Kidney (tissue), 14 donors: Measurements from ENCODE around the gene STX17. TPM values are rescaled to one million over a fixed set of nuclear protein-coding genes. Genes with fewer than 3 reads are reported as not detected.
A peak's percentile ranks its signal among the peaks of the same experiment; 100 is the strongest.

ENCODE experiments used
- DNase-seq, 5 donors: peaks; one replicate each; pipeline ENCODE4 v3.0.0-alpha.2; 2013 to 2020
- FAIRE-seq: peaks from 2 replicates; lab custom pipeline; 2012; peaks lifted over from hg19 to GRCh38; lab: Jason Lieb, UNC
- H3K27ac ChIP-seq, 2 donors: one replicate each; pipeline ENCODE4 v1.7.0; 2013; ENCODE audit warnings: low read depth in 2 of 2, low read length in 2 of 2, inconsistent platforms in 1 of 2
- H3K27me3 ChIP-seq: one replicate; pipeline ENCODE4 v1.7.1; 2013; ENCODE audit warnings: low read length, inconsistent platforms; ENCODE audit not compliant: control insufficient read depth, insufficient read depth
- H3K36me3 ChIP-seq, 3 donors: one replicate each; pipeline versions ENCODE4 v1.7.0 to v1.7.1; 2013; ENCODE audit warnings: low read length in 3 of 3, control low read depth in 1 of 3, inconsistent platforms in 1 of 3; ENCODE audit not compliant: insufficient read depth in 3 of 3, control insufficient read depth in 2 of 3
- H3K4me1 ChIP-seq, 3 donors: one replicate each; pipeline versions ENCODE4 v1.7.0 to v1.7.1; 2013; ENCODE audit warnings: low read length in 3 of 3, inconsistent platforms in 1 of 3, low read depth in 1 of 3; ENCODE audit not compliant: control insufficient read depth in 2 of 3, insufficient read depth in 2 of 3
- H3K4me3 ChIP-seq, 3 donors: one replicate each; pipeline versions ENCODE4 v1.7.0 to v1.8.1; 2013; ENCODE audit warnings: low read length in 3 of 3, control low read depth in 1 of 3, inconsistent platforms in 1 of 3
- H3K9ac ChIP-seq, 3 donors: one replicate each; pipeline versions ENCODE4 v1.7.0 to v1.7.1; 2013; ENCODE audit warnings: low read length in 3 of 3, control low read depth in 1 of 3, inconsistent platforms in 1 of 3
- H3K9me3 ChIP-seq, 3 donors: one replicate each; pipeline versions ENCODE4 v1.7.0 to v1.7.1; 2013; ENCODE audit warnings: low read length in 3 of 3, control low read depth in 1 of 3, inconsistent platforms in 1 of 3; ENCODE audit not compliant: control insufficient read depth in 2 of 3, insufficient read depth in 1 of 3
- intact Hi-C: fragments of 100-400 bp; cut with DNase I; formaldehyde crosslinking; loops from one replicate; pipeline ENCODE4 v1.11.1; 2022
- polyA plus RNA-seq: library from polyadenylated mRNA; stranded (reverse); fragments of 350-450 nt; fragmentation: Illumina TruSeq; extraction: RNeasy Lipid Tissue Mini Kit (QIAGEN cat#74804); gene quantifications from one replicate; pipeline ENCODE4 v1.2.3, GENCODE V29; 2014; ENCODE audit warnings: low read depth, low replicate concordance; ENCODE audit not compliant: insufficient read depth
- total RNA-seq: library from RNA; stranded (reverse); fragmentation: NEBNext Ultra II Directional; extraction: Animal tissue kit (Norgen Biotek cat#: 25700); gene quantifications from one replicate; pipeline ENCODE4 v1.2.1, GENCODE V29; 2021
- TF ChIP-seq, protein P1 (sequence below): IDR thresholded peaks from 3 replicates; pipeline ENCODE4 v1.5.1; 2012; ENCODE audit warnings: mild to moderate bottlenecking, moderate library complexity, borderline replicate concordance; ENCODE audit not compliant: insufficient read depth; ENCODE audit errors: extremely low read depth
- donor health status: control.
- donor health status: control.
- donor health status: control.
- donor health status: control.
- donor health status: control.
- donor health status: DM: yes; HTN: yes; CAD: no.
- donor health status: Normal renal cell carcinoma (clear cell type).

The STX17 gene
- total and polyA plus RNA-seq, 2 donors from 2014 or later = 5.2 to 39.7 TPM

GRCh38 chr9:99859243-99859980 is 47.0 kb upstream of the STX17 start:
- Histone ChIP-seq H3K9ac (no peak overlapping the region), H3K4me1 (no peaks in the 10 kb centered on the region), H3K9me3 (no peaks in the 10 kb centered on the region), H3K36me3 (no peaks in the 10 kb centered on the region), H3K4me3 (no peak overlapping the region), H3K27ac (no peak overlapping the region), H3K27me3 (no peaks in the 10 kb centered on the region)
- intact Hi-C loops = no loop called here
- FAIRE-seq = no peak
- no peak for DNase-seq
- TF ChIP-seq, protein P1, sequence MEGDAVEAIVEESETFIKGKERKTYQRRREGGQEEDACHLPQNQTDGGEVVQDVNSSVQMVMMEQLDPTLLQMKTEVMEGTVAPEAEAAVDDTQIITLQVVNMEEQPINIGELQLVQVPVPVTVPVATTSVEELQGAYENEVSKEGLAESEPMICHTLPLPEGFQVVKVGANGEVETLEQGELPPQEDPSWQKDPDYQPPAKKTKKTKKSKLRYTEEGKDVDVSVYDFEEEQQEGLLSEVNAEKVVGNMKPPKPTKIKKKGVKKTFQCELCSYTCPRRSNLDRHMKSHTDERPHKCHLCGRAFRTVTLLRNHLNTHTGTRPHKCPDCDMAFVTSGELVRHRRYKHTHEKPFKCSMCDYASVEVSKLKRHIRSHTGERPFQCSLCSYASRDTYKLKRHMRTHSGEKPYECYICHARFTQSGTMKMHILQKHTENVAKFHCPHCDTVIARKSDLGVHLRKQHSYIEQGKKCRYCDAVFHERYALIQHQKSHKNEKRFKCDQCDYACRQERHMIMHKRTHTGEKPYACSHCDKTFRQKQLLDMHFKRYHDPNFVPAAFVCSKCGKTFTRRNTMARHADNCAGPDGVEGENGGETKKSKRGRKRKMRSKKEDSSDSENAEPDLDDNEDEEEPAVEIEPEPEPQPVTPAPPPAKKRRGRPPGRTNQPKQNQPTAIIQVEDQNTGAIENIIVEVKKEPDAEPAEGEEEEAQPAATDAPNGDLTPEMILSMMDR = no peak

GRCh38 chr9:99860266-99860665 is 46.2 kb upstream of the STX17 start:
- Histone ChIP-seq H3K27me3 (no peaks in the 10 kb centered on the region), H3K36me3 (no peaks in the 10 kb centered on the region), H3K9me3 (no peaks in the 10 kb centered on the region), H3K27ac (no peak overlapping the region), H3K4me1 (no peaks in the 10 kb centered on the region), H3K4me3 (no peak overlapping the region), H3K9ac (no peak overlapping the region)
- TF ChIP-seq, protein P1 = no peak
- FAIRE-seq (no peak), DNase-seq (peak in 2 of 5 donors; percentile 58 to 71)
- intact Hi-C loops = no loop called here

DNA sequence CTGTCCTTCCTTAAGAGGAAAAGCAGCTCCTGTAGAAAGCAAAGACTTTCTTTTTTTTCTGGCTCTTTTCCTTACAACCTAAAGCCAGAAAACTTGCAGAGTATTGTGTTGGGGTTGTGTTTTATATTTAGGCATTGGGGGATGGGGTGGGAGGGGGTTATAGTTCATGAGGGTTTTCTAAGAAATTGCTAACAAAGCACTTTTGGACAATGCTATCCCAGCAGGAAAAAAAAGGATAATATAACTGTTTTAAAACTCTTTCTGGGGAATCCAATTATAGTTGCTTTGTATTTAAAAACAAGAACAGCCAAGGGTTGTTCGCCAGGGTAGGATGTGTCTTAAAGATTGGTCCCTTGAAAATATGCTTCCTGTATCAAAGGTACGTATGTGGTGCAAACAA is 42.5 kb upstream of the STX17 start:
- H3K27me3 ChIP-seq = no peaks in the 10 kb centered on the region
- H3K4me1 ChIP-seq = no peaks in the 10 kb centered on the region
- no peak overlapping the region for H3K27ac ChIP-seq
- H3K36me3 ChIP-seq = no peaks in the 10 kb centered on the region
- H3K4me3 ChIP-seq = no peak overlapping the region
- intact Hi-C loops = no loop called here
- H3K9me3 ChIP-seq = no peaks in the 10 kb centered on the region
- FAIRE-seq (no peak), DNase-seq (no peak)
- TF ChIP-seq, protein P1 = no peak
- H3K9ac ChIP-seq = no peak overlapping the region
